GM21786 (cell line): ENCODE data around the gene PIGN.

Experiments
- ATAC-seq: cut with Tn5 transposase; IDR thresholded peaks from one replicate; pipeline ENCODE4 v1.9.1; 2021; ENCODE audit not compliant: unreplicated experiment

PIGN gene

GRCh38 chr18:62018034-62018758 lies 168.7 kb downstream of the PIGN start:
- ATAC-seq, result no peak

GRCh38 chr18:62017618-62018017 lies 169.2 kb downstream of the PIGN start:
- no peak for ATAC-seq

GRCh38 chr18:62011416-62011815 lies 175.4 kb downstream of the PIGN start:
- ATAC-seq, result no peak

GRCh38 chr18:62009521-62009920 lies 177.3 kb downstream of the PIGN start:
- no peak for ATAC-seq

- no peak for ATAC-seq
Observed at GRCh38 chr18:62001396-62001795, 185.5 kb downstream of the PIGN start.

- ATAC-seq, result no peak
Observed at GRCh38 chr18:61998957-61999356, 187.9 kb downstream of the PIGN start.

GRCh38 chr18:61998335-61998734 lies 188.5 kb downstream of the PIGN start:
- no peak for ATAC-seq

- no peak for ATAC-seq
Observed at GRCh38 chr18:61995618-61996017, 191.2 kb downstream of the PIGN start.

- ATAC-seq, result no peak
Observed at GRCh38 chr18:61993831-61994230, 193.0 kb downstream of the PIGN start.

- no peak for ATAC-seq
Observed at GRCh38 chr18:61992923-61993322, 193.9 kb downstream of the PIGN start.

- no peak for ATAC-seq
Observed at GRCh38 chr18:61992285-61992684, 194.6 kb downstream of the PIGN start.

GRCh38 chr18:61991836-61992235 lies 195.0 kb downstream of the PIGN start:
- ATAC-seq, result no peak

- no peak for ATAC-seq
Observed at GRCh38 chr18:61991201-61991600, 195.7 kb downstream of the PIGN start.
